Mesendoderm (in vitro differentiated cells): ENCODE data around the gene CNTNAP4. TPM values are rescaled to one million over a fixed set of nuclear protein-coding genes. Genes with fewer than 3 reads are reported as not detected.

Experiments used
- small RNA-seq: library from polyadenylated mRNA; stranded (forward); fragments of <200 nt; extraction: miRNeasy Mini kit (QIAGEN cat#:217004); gene quantifications from one replicate; pipeline ENCODE3, GENCODE V24; 2013; ENCODE audit not compliant: insufficient read depth

CNTNAP4 gene

Small RNAs within 50 kb of the gene (small RNA-seq; reads per million reads assigned to genes)
- not detected for gene RF00133
- gene RN7SKP233: not detected
